ENCODE data around the gene RTBDN. TPM values are rescaled to one million over a fixed set of nuclear protein-coding genes. Genes with fewer than 3 reads are reported as not detected.

RTBDN gene
- total and polyA plus RNA-seq, 12 donors: 0.23 to 16.4 (median 4.4) TPM; not detected in 5

GRCh38 chr19:12837225-12837624 lies 2.8 kb upstream of the RTBDN start:
- no peak for DNase-seq
- TF ChIP-seq POLR2A (IDR thresholded peaks at IDR 0.05): no peak
- TF ChIP-seq CTCF (IDR thresholded peaks at IDR 0.05): no peak
- Histone ChIP-seq H3K4me1 (replicated peaks in 1 of 2) (peaks cover 10 to 22% of the 10 kb centered on the region in 2 donors), H3K4me3 (no peak overlapping the region), H3K36me3 (replicated peaks in 1 of 2) (no peaks in the 10 kb centered on the region), H3K9me3 (replicated peaks in 1 of 3) (no peaks in the 10 kb centered on the region), H3K27me3 (peaks cover 79% of the 10 kb centered on the region), H3K27ac (no peak overlapping the region)
- 65 to 74% (median 71%) methylated on average over 4 of the region's 4 CpGs for WGBS, 4 donors
- intact Hi-C loops (cut with DNase I): no loop called here

GRCh38 chr19:12836529-12836863 lies 2.1 kb upstream of the RTBDN start:
- Histone ChIP-seq H3K27me3 (peaks cover 71% of the 10 kb centered on the region), H3K4me1 (replicated peaks in 1 of 2) (peaks cover 10 to 20% of the 10 kb centered on the region in 2 donors), H3K9me3 (replicated peaks in 1 of 3) (no peaks in the 10 kb centered on the region), H3K36me3 (replicated peaks in 1 of 2) (no peaks in the 10 kb centered on the region), H3K4me3 (no peak overlapping the region), H3K27ac (no peak overlapping the region)
- intact Hi-C loops (cut with DNase I): no loop called here
- 3 to 12% (median 8%) methylated on average over 5 to 6 of the region's 6 CpGs for WGBS, 4 donors
- TF ChIP-seq POLR2A (IDR thresholded peaks at IDR 0.05): no peak
- TF ChIP-seq CTCF (IDR thresholded peaks at IDR 0.05): no peak
- no peak for DNase-seq

- WGBS, 4 donors: 5 to 11% (median 6%) methylated on average over 26 to 39 of the region's 39 CpGs
- peaks cover 3 to 12% of the 10 kb centered on the region in 2 donors for H3K4me1 ChIP-seq (replicated peaks in 1 of 2)
- intact Hi-C loops (cut with DNase I): no loop called here
- no peaks in the 10 kb centered on the region for H3K36me3 ChIP-seq (replicated peaks in 1 of 2)
- H3K4me3 ChIP-seq: no peak overlapping the region
- peaks cover 59% of the 10 kb centered on the region for H3K27me3 ChIP-seq
- TF ChIP-seq CTCF (IDR thresholded peaks at IDR 0.05) (no peak), POLR2A (IDR thresholded peaks at IDR 0.05) (no peak)
- H3K27ac ChIP-seq: no peak overlapping the region
- peak in 3 of 7 donors; percentile 34 to 73 (median 52) for DNase-seq
- no peaks in the 10 kb centered on the region for H3K9me3 ChIP-seq (replicated peaks in 1 of 3)
Observed at GRCh38 chr19:12834976-12835757, 788 bp upstream of the RTBDN start.

GRCh38 chr19:12833738-12834565 lies 427 bp downstream of the RTBDN start:
- no peaks in the 10 kb centered on the region for H3K9me3 ChIP-seq (replicated peaks in 1 of 3)
- peaks cover 3 to 12% of the 10 kb centered on the region in 2 donors for H3K4me1 ChIP-seq (replicated peaks in 1 of 2)
- TF ChIP-seq POLR2A (IDR thresholded peaks at IDR 0.05) (no peak), CTCF (IDR thresholded peaks at IDR 0.05) (no peak)
- DNase-seq: peak in 2 of 7 donors; percentile 18 to 35
- no peaks in the 10 kb centered on the region for H3K36me3 ChIP-seq (replicated peaks in 1 of 2)
- intact Hi-C loops (cut with DNase I): no loop called here
- peak overlapping the region in 1 of 5 donors; percentile 29 for H3K27ac ChIP-seq
- peak overlapping the region in 1 of 4 donors; percentile 48 for H3K4me3 ChIP-seq
- 1 to 3% (median 2%) methylated on average over 9 to 80 of the region's 87 CpGs for WGBS, 4 donors
- peaks cover 47% of the 10 kb centered on the region for H3K27me3 ChIP-seq
